ENCODE data around the gene KIF21B.

GRCh38 chr1:201044119-201044518 is 20.6 kb upstream of the KIF21B start:
- TF ChIP-seq CTCF (IDR thresholded peaks at IDR 0.05; ENCODE audit: control extremely low read depth in 1 of 3, insufficient read depth in 1 of 3, low read depth in 1 of 3, low read length in 3 of 3), result no peak
- no peak for TF ChIP-seq EZH2 (IDR thresholded peaks at IDR 0.05; ENCODE audit: low read depth, low read length, severe bottlenecking)
- no peak for TF ChIP-seq NRF1 (IDR thresholded peaks at IDR 0.05; ENCODE audit: low read depth, low read length)
- no peak for TF ChIP-seq EP300 (IDR thresholded peaks at IDR 0.05; ENCODE audit: borderline replicate concordance in 1 of 2, low read depth in 2 of 2, low read length in 2 of 2)
- TF ChIP-seq JUND (IDR thresholded peaks at IDR 0.05; ENCODE audit: low read length), result no peak
